ENCODE data around the gene NOS2. TPM values are rescaled to one million over a fixed set of nuclear protein-coding genes. Genes with fewer than 3 reads are reported as not detected.

The NOS2 gene
- total RNA-seq, 1 donor from 2014 or later: 0.25 TPM

- Mint-ChIP-seq H3K27me3 (ENCODE audit: unreplicated experiment) (peaks cover 3% of the 10 kb centered on the region), H3K27ac (ENCODE audit: unreplicated experiment) (no peak overlapping the region), H3K4me1 (ENCODE audit: low read depth, unreplicated experiment) (no peaks in the 10 kb centered on the region), H3K4me3 (ENCODE audit: unreplicated experiment) (no peak overlapping the region), H3K36me3 (ENCODE audit: unreplicated experiment) (peaks cover 5% of the 10 kb centered on the region), H3K9me3 (ENCODE audit: unreplicated experiment) (peaks cover 9% of the 10 kb centered on the region)
- DNase-seq: no peak
- no peak for TF ChIP-seq CTCF (IDR thresholded peaks at IDR 0.05; ENCODE audit: partially characterized antibody, unreplicated experiment)
Measured at GRCh38 chr17:27817731-27818130, 17.4 kb upstream of the NOS2 start.

- H3K4me3 Mint-ChIP-seq (ENCODE audit: unreplicated experiment): no peak overlapping the region
- no peak for DNase-seq
- TF ChIP-seq CTCF (IDR thresholded peaks at IDR 0.05; ENCODE audit: partially characterized antibody, unreplicated experiment): no peak
- peaks cover 5% of the 10 kb centered on the region for H3K36me3 Mint-ChIP-seq (ENCODE audit: unreplicated experiment)
- H3K4me1 Mint-ChIP-seq (ENCODE audit: low read depth, unreplicated experiment): no peaks in the 10 kb centered on the region
- H3K9me3 Mint-ChIP-seq (ENCODE audit: unreplicated experiment): peaks cover 4% of the 10 kb centered on the region
- peaks cover 3% of the 10 kb centered on the region for H3K27me3 Mint-ChIP-seq (ENCODE audit: unreplicated experiment)
- H3K27ac Mint-ChIP-seq (ENCODE audit: unreplicated experiment): no peak overlapping the region
Measured at GRCh38 chr17:27816946-27817345, 16.6 kb upstream of the NOS2 start.

- no peaks in the 10 kb centered on the region for H3K4me1 Mint-ChIP-seq (ENCODE audit: low read depth, unreplicated experiment)
- no peak for TF ChIP-seq CTCF (IDR thresholded peaks at IDR 0.05; ENCODE audit: partially characterized antibody, unreplicated experiment)
Measured at GRCh38 chr17:27811961-27812360, 11.6 kb upstream of the NOS2 start.

GRCh38 chr17:27810902-27811557, 10.7 kb upstream of the NOS2 start:
- H3K4me1 Mint-ChIP-seq (ENCODE audit: low read depth, unreplicated experiment): no peaks in the 10 kb centered on the region
- no peak for DNase-seq
- peaks cover 2% of the 10 kb centered on the region for H3K27me3 Mint-ChIP-seq (ENCODE audit: unreplicated experiment)
- peak overlapping the region; percentile 45 for H3K27ac Mint-ChIP-seq (ENCODE audit: unreplicated experiment)
- no peak overlapping the region for H3K4me3 Mint-ChIP-seq (ENCODE audit: unreplicated experiment)
- H3K36me3 Mint-ChIP-seq (ENCODE audit: unreplicated experiment): peaks cover 7% of the 10 kb centered on the region
- peaks cover 2% of the 10 kb centered on the region for H3K9me3 Mint-ChIP-seq (ENCODE audit: unreplicated experiment)
- no peak for TF ChIP-seq CTCF (IDR thresholded peaks at IDR 0.05; ENCODE audit: partially characterized antibody, unreplicated experiment)

More at GRCh38 chr17:27811961-27812360, 11.6 kb upstream of the NOS2 start:
- no peak overlapping the region for H3K27ac Mint-ChIP-seq (ENCODE audit: unreplicated experiment)
- H3K27me3 Mint-ChIP-seq (ENCODE audit: unreplicated experiment): peaks cover 2% of the 10 kb centered on the region
- no peak overlapping the region for H3K4me3 Mint-ChIP-seq (ENCODE audit: unreplicated experiment)
- peaks cover 7% of the 10 kb centered on the region for H3K36me3 Mint-ChIP-seq (ENCODE audit: unreplicated experiment)
- H3K9me3 Mint-ChIP-seq (ENCODE audit: unreplicated experiment): peaks cover 2% of the 10 kb centered on the region
- DNase-seq: no peak

- H3K27me3 Mint-ChIP-seq (ENCODE audit: unreplicated experiment): peaks cover 2% of the 10 kb centered on the region
- peaks cover 2% of the 10 kb centered on the region for H3K9me3 Mint-ChIP-seq (ENCODE audit: unreplicated experiment)
- no peak overlapping the region for H3K27ac Mint-ChIP-seq (ENCODE audit: unreplicated experiment)
- DNase-seq: no peak
- no peak for TF ChIP-seq CTCF (IDR thresholded peaks at IDR 0.05; ENCODE audit: partially characterized antibody, unreplicated experiment)
- no peaks in the 10 kb centered on the region for H3K4me1 Mint-ChIP-seq (ENCODE audit: low read depth, unreplicated experiment)
- H3K36me3 Mint-ChIP-seq (ENCODE audit: unreplicated experiment): peaks cover 7% of the 10 kb centered on the region
- no peak overlapping the region for H3K4me3 Mint-ChIP-seq (ENCODE audit: unreplicated experiment)
Measured at GRCh38 chr17:27810211-27810901, 10.0 kb upstream of the NOS2 start.

All from glutamatergic neuron (in vitro differentiated cells).